Upper lobe of right lung (tissue), 1 donor: ENCODE results near the gene MARCHF7. TPM values are rescaled to one million over a fixed set of nuclear protein-coding genes. Genes with fewer than 3 reads are reported as not detected.

Experiments
- ATAC-seq: fragments of 200-7000 bp; cut with Tn5 transposase; one replicate; pipeline ENCODE4 v1.9.1; 2020; ENCODE audit warnings: mild to moderate bottlenecking, moderate library complexity
- DNase-seq: peaks from one replicate; pipeline ENCODE4 v3.0.0-alpha.2; 2020
- H3K27ac ChIP-seq: fragments of 200-600 bp; one replicate; pipeline ENCODE4 v1.8.0; 2022
- H3K27me3 ChIP-seq: fragments of 200-600 bp; one replicate; pipeline ENCODE4 v1.8.0; 2022; ENCODE audit warnings: mild to moderate bottlenecking
- H3K36me3 ChIP-seq: fragments of 200-600 bp; one replicate; pipeline ENCODE4 v1.8.0; 2022
- H3K4me1 ChIP-seq: fragments of 200-600 bp; one replicate; pipeline ENCODE4 v1.8.0; 2022
- H3K4me3 ChIP-seq: fragments of 200-600 bp; one replicate; pipeline ENCODE4 v1.8.0; 2022; ENCODE audit warnings: mild to moderate bottlenecking
- H3K9me3 ChIP-seq: fragments of 200-600 bp; one replicate; pipeline ENCODE4 v1.8.0; 2022
- intact Hi-C: fragments of 100-400 bp; cut with DNase I; formaldehyde crosslinking; loops from one replicate; pipeline ENCODE4 v1.11.0; 2022
- total RNA-seq: library from RNA; stranded (reverse); fragmentation: NEBNext Ultra II Directional; extraction: Animal tissue kit (Norgen Biotek cat#: 25700); gene quantifications from one replicate; pipeline ENCODE4 v1.2.1, GENCODE V29; 2021
- TF ChIP-seq, protein P1 (sequence below): fragments of 200-600 bp; IDR thresholded peaks from one replicate; pipeline ENCODE4 v1.8.0; 2022; ENCODE audit warnings: antibody characterized with exemption
- donor health status: DM: no; HTN: yes; CAD: no; lungs with severe emphysema.

Gene MARCHF7
- total RNA-seq, 1 donor from 2014 or later = 83.2 TPM

DNA sequence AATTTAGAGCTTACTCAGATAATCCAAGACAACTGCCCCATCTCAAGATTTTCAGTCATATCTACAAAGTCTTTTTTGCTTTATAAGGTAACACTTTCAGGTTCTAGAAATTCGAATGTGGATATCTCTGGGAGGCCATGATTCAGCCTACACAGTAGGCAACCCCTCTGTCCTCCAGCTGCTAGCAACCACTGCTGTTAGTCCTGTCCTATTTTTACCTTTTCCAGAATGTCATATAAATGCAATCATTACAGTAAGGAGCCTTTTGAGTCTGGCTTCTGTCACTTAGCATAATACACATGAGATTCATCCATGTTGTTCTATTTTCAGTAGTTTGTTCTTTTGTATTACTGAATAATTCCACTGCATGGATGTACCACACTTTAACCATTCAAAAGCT, 28.5 kb upstream of the MARCHF7 start:
- DNase-seq (no peak), ATAC-seq (no peak)
- Histone ChIP-seq H3K4me1 (no peaks in the 10 kb centered on the region), H3K4me3 (no peak overlapping the region), H3K9me3 (no peaks in the 10 kb centered on the region), H3K27me3 (no peaks in the 10 kb centered on the region), H3K36me3 (no peaks in the 10 kb centered on the region), H3K27ac (no peak overlapping the region)
- TF ChIP-seq, protein P1, sequence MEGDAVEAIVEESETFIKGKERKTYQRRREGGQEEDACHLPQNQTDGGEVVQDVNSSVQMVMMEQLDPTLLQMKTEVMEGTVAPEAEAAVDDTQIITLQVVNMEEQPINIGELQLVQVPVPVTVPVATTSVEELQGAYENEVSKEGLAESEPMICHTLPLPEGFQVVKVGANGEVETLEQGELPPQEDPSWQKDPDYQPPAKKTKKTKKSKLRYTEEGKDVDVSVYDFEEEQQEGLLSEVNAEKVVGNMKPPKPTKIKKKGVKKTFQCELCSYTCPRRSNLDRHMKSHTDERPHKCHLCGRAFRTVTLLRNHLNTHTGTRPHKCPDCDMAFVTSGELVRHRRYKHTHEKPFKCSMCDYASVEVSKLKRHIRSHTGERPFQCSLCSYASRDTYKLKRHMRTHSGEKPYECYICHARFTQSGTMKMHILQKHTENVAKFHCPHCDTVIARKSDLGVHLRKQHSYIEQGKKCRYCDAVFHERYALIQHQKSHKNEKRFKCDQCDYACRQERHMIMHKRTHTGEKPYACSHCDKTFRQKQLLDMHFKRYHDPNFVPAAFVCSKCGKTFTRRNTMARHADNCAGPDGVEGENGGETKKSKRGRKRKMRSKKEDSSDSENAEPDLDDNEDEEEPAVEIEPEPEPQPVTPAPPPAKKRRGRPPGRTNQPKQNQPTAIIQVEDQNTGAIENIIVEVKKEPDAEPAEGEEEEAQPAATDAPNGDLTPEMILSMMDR = no peak
- intact Hi-C loops = no loop called here

DNA sequence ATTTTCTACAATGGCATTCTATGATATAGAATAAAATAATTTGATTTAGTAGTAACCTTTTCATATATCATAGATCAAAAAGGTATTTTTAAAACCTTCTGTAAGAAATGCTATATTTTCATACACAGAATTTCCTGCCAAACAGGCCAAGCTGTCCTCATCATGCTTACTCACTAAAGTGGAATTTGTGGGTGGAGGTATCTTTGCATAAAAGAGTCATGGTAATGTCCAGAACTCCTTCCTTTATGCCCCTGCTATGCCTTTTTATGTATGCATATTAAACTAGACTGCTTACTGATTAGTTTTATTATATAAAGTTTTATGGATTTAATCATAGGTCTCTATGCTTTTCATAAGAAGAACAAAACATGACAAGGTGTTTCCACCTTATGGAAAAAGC, 27.5 kb upstream of the MARCHF7 start:
- no peaks in the 10 kb centered on the region for H3K36me3 ChIP-seq
- H3K4me3 ChIP-seq = no peak overlapping the region
- H3K4me1 ChIP-seq = no peaks in the 10 kb centered on the region
- H3K27me3 ChIP-seq = no peaks in the 10 kb centered on the region
- ATAC-seq (no peak), DNase-seq (no peak)
- TF ChIP-seq, protein P1 = no peak
- no peaks in the 10 kb centered on the region for H3K9me3 ChIP-seq
- no peak overlapping the region for H3K27ac ChIP-seq
- intact Hi-C loops = no loop called here

DNA sequence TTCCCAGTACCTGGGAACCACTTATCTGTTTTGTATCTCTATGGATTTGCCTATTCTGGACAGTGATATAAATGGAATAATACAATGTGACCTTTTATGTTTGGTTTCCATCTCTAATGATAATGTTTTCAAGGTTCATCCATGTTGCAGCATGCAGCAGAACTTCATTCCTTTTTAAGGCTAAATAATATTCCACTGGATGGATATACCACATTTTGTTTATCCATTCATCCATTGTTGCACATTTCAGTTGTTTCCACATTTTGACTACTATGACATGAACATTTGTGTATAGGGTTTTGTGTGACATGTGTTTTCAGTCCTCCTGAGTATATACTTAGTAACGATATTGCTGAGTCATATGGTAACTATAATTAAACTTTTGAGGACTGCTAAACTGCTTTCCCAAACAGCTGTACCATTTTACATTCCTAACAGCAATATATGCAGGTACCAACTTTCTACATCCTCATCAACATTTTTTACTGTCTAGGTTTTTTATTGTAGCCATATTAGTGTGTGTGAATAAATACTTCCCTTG, 17.7 kb upstream of the MARCHF7 start:
- no peaks in the 10 kb centered on the region for H3K27me3 ChIP-seq

DNA sequence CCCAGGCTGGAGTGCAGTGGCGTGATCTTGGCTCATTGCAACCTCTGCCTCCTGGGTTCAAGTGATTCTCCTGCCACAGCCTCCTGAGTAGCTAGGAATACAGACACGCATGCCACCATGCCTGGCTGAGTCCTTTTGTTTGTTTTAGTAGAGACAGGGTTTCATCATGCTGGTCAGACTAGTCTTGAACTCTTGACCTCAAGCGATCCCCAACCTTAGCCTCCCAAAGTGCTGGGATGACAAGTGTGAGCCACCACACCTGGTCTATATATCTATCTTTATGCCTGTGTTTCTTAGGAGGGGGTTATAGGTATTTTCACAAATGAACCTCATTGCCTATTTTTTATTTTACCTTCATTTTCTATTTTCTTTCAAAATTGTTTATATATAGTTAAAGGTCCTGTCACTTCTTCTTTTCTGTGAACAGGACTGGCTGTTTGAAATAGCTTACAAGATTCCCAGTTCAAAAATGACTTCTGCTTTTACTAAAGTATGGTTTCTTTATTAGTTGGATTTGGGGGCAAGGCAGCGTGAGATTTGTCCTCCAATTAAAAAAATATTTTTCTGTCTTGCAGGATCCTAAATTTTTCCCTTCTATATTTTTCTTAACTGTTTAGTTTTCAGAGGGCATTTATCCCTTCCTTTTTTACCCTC, 16.4 kb upstream of the MARCHF7 start:
- TF ChIP-seq, protein P1 = no peak
- Histone ChIP-seq H3K4me3 (no peak overlapping the region), H3K4me1 (no peaks in the 10 kb centered on the region), H3K27me3 (no peaks in the 10 kb centered on the region), H3K9me3 (peaks cover 8% of the 10 kb centered on the region), H3K36me3 (peaks cover 6% of the 10 kb centered on the region), H3K27ac (no peak overlapping the region)
- no peak for DNase-seq
- peak; percentile 68 for ATAC-seq
- intact Hi-C loops = no loop called here

More for the DNA sequence above, 17.7 kb upstream of the MARCHF7 start:
- no peaks in the 10 kb centered on the region for H3K4me1 ChIP-seq
- intact Hi-C loops = no loop called here
- peaks cover 6% of the 10 kb centered on the region for H3K36me3 ChIP-seq
- ATAC-seq = no peak
- no peak overlapping the region for H3K27ac ChIP-seq
- H3K9me3 ChIP-seq = peaks cover 8% of the 10 kb centered on the region
- no peak for DNase-seq
- H3K4me3 ChIP-seq = no peak overlapping the region
- TF ChIP-seq, protein P1 = no peak

DNA sequence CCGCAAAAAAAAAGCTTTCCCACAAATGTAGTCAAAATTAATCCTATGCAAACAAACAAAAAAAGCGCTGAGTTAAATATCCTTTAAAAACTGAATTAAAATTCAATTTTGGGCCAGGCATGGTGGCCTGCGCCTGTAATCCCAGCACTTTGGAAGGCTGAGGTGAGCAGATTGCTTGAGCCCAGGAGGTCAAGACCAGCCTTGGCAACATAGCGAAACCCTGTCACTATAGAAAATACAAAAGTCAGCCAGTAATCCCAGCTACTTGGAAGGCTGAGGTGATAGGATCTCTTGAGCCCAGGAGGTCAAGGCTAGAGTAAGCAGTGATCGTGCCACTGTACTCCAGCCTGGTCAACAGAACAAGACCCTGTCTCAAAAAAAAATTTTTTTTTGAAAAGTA, 8.8 kb upstream of the MARCHF7 start:
- Histone ChIP-seq H3K27ac (no peak overlapping the region), H3K9me3 (no peaks in the 10 kb centered on the region), H3K27me3 (no peaks in the 10 kb centered on the region), H3K4me1 (no peaks in the 10 kb centered on the region), H3K4me3 (no peak overlapping the region), H3K36me3 (peaks cover 6% of the 10 kb centered on the region)
- DNase-seq (no peak), ATAC-seq (no peak)
- intact Hi-C loops = no loop called here
- TF ChIP-seq, protein P1 = no peak
